GM19468 (cell line): ENCODE measurements around the gene PNPLA8.

ENCODE experiments used
- ATAC-seq: cut with Tn5 transposase; IDR thresholded peaks from one replicate; pipeline ENCODE4 v1.9.1; 2021; ENCODE audit warnings: mild to moderate bottlenecking, moderate library complexity, moderate number of reproducible peaks; ENCODE audit not compliant: unreplicated experiment; ENCODE audit errors: extremely low read depth

PNPLA8 gene

DNA sequence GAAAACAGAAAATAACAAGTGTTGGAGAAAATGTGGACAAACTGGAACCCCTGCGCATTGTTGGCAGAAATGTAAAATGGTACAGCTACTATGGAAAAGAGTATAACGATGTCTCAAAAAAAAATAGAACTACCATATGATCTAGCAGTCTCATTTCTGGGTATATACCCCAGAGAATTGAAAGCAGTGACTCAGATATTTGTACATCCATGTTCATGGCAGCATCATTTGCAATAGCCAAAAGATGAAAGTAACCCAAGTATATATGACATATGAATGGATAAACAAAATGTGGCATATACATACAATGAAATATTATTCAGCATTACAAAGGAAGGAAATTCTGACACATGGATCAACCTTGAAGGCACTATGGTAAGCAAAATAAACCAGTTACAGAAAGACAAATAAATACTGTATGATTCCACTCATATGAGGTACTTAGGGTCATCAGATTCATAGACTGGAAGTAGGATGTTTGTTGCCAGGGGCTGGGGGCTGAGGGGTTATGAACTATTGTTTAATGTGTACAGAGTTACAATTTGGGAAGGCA is 74.6 kb downstream of the PNPLA8 start:
- no peak for ATAC-seq

DNA sequence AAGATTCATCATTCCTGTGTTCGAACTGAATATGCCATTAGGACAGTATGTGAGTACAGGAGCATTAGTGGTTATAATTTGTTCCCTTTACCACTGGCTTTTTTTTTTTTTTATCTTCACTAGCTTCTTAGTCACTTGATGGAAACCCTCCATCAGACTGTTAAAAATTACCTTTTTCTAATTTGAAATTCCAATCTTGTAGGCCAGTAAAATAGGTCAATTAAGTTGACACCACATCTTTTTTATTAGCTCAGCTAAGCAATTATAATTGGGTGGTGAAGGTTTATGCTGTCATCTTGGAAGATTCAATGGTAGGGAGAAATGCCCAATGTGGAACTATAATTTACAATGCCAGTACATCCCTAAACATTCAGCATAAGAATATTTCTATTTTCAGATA is 75.8 kb downstream of the PNPLA8 start:
- ATAC-seq = no peak

DNA sequence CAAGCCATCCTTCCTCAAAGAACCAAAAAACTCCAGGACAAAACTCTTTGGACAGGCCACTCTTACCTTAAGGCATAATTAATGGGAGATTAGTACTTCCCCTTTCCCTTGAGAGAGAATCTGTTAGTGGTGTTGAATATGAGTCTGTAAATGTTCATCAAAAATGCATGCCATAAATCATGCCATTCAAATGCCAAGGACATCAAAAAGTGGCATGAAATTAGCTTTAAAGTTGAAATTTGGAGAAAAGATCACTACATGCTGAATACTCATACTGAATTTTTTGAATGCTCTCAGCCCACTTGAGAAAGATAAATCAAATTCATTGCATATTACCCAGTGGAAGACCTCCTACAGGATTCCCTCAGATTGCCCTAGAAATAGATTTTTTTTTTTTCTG is 76.4 kb downstream of the PNPLA8 start:
- no peak for ATAC-seq

DNA sequence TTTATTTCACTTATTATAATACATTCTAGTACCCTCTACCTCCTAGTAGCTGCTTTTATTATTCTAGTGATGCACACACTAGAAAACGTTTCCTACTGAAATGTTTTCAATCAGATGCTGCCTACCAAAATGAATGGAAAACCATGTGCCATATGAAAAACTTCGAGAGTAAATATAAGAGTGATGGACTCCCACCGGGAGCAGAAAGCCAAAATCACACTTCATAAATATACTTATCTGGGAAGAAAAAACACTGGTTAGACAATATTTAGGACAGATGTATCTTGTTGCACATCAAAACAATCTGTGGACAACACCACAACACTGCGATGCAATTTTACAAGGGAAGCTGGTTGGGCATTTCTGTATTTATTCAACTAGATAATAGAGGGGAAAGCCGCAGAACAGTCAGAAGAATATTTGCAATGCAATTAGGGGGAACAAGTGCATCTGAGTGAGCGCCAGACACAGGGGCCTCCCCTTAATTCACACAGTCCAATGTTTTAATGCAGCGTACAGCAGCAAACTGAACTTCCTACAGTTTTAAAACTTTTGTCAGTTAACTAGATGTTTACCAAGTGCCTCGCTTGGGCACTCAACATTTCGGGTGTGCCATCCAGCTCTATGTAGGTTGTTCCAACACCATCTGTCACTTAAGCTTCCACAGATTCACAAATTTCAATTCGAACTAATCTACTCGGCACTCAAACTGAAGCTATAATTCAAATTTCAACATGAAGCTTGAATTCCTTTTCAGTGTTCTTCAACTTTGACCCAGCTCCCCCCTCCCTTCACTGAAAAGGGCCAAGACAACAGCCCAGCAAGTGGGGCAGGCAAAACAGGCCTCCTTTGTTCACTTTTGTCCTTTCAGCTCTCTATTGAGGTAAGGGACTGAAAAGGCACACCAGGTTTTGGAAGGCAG is 77.1 kb downstream of the PNPLA8 start:
- ATAC-seq = no peak

DNA sequence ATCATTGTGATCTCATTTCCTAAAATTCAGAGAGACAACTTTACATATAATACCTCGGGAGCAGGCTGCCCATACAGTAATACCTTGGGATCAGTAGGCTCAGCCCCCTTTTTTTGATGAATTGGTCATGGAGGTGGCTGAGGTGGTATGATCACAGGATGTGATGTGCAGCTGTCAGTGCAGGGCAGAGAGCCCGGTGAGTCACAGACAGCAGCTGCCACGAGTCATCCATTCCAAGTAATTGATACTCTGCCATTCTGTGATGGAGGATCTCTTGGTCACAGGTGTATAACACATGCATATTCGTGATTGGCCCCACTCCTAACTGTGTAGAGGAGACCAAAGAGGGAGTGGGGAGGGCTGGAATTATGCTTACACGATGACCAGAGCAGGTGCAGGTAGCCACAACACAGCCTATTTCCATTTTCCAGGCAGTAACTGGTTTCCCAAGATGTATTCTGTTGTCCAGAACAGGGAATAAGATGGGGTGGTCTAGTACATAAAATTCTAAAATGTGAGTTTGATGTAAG is 83.8 kb downstream of the PNPLA8 start:
- ATAC-seq = no peak

DNA sequence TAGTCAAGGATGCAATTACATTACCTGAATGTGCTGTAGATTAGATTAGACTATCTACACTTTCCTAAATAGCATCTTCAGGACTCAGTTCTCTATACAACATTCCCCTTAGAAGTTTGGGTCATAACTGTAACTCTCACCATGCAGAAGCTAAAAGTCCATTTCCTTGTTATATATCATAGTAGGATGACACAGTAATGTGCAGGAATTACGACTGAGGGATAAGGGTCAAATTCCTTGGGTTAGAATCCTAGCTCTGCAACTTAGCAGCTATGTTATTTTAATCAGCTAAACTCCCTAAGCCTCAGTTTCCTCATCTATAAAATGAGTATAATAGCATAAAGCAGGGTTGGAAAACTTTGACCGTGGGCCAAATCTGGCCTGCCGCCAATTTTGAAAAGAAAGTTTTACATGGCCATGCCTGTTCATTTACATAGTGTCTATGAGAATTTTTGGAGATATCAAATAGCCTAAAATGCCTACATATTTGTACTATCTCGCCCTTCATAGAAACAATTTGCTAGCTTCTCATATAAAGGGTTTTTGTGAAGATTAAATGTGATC is 84.5 kb downstream of the PNPLA8 start:
- no peak for ATAC-seq

DNA sequence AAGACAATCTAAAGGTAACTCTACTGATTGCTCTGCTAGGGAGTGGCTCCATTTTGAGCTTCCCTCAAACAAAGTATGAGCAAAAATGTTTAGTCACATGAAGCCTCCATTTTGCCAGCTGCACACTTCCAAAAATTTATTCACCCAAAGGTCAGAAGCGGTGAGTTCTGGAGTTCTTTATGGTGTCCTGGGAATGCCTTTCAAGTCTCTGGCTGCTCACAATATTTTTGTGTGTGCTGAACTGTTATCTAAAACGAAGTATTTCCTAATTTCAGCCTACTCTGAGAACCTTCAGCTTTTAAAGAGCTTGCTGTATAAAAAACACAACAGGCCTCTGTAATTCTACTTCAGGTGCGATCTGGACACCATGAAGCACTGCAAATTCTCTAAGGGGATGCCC is 85.3 kb downstream of the PNPLA8 start:
- ATAC-seq = no peak

DNA sequence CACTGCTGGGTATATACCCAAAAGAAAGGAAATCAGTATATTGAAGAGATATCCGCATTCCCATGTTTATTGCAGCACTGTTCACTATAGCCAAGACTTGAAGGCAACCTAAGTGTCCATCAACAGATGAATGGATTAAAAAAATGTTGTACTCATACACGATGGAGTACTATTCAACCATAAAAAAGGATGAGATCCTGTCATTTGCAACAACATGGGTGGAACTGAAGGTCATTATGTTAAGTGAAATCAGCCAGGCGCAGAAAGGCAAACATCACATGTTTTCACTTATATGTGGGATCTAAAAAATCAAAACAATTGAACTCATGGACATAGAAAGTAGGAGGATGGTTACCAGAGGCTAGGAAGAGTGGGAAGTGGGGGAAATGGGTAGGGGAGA is 89.0 kb downstream of the PNPLA8 start:
- no peak for ATAC-seq

DNA sequence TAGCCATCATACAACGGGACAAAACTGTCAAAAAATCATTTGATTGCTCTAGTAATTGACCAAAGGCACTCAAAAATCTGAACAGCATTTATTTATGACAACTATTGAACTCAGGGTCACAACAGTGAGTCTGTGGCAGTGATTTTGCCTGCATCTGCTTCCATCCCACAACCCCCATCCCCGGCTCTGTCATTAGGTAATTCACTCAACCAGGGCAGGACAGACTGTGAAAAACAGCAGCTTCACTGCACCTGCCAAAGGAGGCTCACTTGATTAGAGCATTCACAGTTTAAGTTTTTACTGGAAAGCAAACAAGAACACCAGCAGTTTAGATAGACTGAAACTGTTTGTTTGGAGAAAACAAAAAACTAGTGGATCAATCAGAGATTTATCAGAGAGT is 91.9 kb downstream of the PNPLA8 start:
- ATAC-seq = no peak

DNA sequence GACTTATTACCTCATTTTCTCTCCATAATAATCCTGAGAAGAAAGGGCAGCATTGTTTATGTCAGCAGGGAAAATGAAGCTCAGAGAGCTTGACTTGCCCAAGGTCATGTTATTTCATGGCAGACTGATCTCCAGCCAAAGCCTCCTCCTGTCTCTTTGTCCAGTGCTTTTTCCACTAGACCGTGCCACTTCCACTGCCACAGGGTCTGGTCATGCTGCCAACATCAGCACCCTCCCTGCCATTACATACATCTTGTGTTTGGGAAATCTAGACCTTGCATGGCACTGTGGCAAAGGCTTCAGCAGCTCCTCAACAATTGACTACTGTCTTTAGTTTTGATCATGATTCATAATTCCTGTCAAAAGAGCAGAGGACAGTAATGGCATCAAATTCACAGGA is 94.8 kb downstream of the PNPLA8 start:
- ATAC-seq = no peak

DNA sequence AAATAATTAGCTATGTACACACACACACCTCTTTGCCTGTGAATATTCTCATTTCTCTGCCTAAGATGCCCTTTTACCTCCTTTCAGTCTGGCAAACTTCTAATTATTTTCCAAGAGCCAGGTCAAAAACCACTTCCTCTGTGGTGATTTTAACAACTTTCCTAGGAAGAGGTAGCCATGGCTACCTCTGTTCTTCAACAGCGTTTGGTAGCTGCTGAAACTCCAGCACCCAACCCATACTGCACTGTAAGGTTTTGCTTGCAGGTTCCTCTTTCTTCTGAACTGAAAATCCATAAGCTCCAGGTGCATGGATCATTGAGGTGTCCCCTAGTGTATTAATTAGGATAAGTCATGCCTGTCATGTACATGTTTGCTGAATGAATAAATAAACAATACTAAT is 95.3 kb downstream of the PNPLA8 start:
- ATAC-seq = no peak

DNA sequence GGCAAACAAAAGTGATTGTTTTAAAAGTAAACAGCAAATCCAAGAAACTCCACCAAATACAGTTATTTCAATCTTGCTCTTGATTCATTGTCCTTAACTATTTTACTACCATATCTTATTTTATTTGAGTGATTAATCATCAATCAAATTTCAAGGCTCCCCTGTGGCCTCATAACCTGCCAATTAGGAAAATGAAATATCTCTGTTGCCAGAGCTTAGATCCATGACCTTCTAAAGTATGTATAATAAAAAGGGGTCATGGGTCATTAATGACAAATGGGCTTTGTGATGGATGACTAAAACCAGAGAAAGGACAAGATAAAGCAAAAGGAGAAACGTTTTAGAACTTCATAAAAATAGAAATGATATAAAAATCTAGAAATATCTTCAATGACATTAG is 98.2 kb downstream of the PNPLA8 start:
- no peak for ATAC-seq

DNA sequence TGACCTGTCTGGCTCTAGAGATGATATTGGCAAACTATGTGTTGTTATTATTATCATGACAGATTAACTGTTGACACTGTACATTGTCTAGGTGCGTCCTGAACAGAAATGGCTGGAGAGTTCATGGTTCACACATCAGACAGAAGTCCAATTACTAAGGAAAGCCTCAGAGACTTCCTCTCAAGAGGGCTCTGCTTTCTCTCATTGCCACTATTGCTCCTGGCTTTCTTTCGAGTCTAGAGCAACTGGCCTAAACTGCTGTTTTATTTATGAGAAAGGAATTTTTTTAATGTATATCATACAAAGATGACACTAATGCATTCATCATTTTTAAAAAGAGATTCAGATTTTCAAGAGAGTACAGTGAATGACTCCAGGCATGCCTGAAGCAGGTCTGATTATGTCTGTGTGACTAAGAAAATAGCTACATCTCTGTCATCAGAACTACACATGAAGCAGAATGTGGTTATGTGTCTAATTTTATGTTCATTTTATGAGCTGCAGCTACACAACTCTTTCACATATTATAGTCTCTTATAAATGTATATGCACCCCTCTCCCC is 100.1 kb downstream of the PNPLA8 start:
- ATAC-seq = no peak

DNA sequence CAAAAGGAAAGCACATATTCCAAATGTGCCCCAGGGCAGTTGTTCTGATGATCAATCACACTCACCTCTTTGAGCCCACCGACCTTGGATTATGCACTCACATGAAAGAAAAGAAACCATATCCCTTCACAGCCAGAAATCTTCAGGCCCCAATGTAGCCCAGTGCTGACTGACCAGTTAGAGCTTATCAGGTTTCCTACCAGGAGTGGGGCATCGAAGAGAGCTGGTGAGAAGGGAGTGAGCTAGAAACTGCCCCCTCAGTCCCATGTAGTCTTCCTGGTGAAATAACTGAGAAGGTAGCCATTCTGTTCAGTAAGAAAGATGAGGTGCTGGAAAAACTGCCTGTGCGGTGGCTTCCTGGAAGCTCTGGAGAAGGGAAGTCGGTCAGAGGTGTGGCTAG is 101.9 kb downstream of the PNPLA8 start:
- no peak for ATAC-seq

DNA sequence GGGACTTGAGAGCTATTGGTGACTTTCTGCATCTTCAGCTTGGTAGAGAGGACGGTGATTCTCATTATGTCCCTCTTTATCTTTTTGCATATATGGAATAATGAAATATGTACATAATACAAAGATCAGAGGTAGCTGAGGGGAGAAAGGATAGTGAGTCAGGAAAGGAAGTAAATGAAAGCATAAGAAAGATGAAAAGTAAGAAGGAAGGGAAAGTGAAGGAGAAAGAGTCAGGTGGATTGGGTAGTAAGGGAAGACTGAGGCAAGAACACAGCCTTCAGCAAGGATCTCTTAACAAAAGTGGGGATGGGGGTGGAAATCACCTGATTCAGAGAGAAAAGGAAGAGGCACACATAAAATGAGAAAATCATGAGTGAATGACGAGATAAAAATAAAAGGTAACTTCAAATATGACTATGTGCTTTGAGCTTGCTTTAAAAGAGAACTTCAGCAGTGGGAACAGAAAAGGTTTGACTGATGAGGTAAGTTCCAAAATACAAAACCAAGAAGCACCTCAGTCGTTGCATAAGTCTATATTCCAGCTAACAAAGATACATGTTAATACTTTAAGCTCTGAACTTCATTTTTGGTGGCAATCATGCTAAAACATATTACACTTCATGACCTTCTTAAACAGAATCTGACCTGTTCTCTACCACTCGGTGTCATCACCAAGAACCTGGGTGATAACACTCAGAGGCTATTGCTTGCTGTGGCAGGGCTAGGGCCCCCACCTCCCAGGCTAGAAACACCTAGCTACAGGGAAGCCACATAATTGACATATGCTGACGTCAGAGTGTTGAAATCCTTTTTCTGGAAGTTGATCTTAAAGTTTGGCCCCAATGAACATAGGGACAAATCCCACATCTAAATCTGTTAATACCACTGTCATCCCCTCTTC is 102.6 kb downstream of the PNPLA8 start:
- ATAC-seq = no peak

DNA sequence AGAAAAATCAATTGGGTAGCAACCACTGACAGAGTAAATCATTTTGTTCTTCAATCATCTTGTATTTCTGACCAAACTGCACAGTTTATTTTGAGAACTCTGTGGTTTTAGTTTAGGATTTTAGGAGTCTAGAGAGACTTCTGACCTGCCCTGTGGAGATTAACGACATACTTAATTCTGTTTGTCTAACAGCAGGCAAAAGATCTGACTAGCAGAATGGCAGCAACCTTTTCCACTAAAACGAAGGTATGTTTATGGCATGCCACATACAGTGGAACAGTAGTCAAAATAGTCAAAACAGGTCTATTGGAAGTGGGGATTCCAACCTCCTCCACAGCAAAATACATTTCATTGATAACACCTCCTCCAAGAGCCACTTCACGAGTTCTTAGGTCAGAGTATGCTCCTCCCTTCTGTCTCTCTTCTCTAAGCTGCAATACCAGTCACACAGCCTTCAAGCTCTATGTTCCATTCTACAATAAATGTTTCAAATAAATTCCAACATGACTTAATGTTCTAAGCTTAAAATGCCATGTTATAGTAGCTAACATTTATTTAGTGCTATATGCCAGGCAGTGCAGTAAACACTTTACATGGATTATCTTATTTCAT is 104.1 kb downstream of the PNPLA8 start:
- no peak for ATAC-seq
